GM12878 (cell line): ENCODE measurements around the gene FLVCR2. TPM values are rescaled to one million over a fixed set of nuclear protein-coding genes. Genes with fewer than 3 reads are reported as not detected.

Experiments used
- ATAC-seq: fragments of 200-7000 bp; cut with Tn5 transposase; 3 replicates; pipeline ENCODE4 v1.9.1; 2020; ENCODE audit warnings: mild to moderate bottlenecking, moderate library complexity
- BruUV-seq: library from RNA; stranded (reverse); fragments of 400-500 nt; replicated peaks from 2 replicates; lab custom pipeline; 2021; lab: Mats Ljungman, UMichigan
- CTCF ChIA-PET: fragments of 300-600 bp; sonication (Branson Sonifier 250); formaldehyde crosslinking; extraction: SDS; loops from one replicate; lab custom pipeline; 2021; ENCODE audit warnings: inconsistent platforms; lab: Yijun Ruan, JAX
- POLR2A ChIA-PET: fragments of 350-600 bp; formaldehyde crosslinking; extraction: SDS; loops from one replicate; lab custom pipeline; 2021; ENCODE audit warnings: inconsistent platforms; lab: Charles Lee
- RAD21 ChIA-PET: fragments of 300-600 bp; sonication (Branson Sonifier 250); formaldehyde crosslinking; loops from one replicate; lab custom pipeline; 2023; ENCODE audit warnings: antibody characterized with exemption; ENCODE audit not compliant: unreplicated experiment; lab: Charles Lee
- SMC1A ChIA-PET: fragments of 300-600 bp; sonication (Branson Sonifier 250); formaldehyde crosslinking; loops from one replicate; lab custom pipeline; 2023; ENCODE audit not compliant: unreplicated experiment, uncharacterized antibody; lab: Charles Lee
- DNase-seq: peaks from one replicate; pipeline ENCODE4 v3.0.0-alpha.2; 2011; ENCODE audit warnings: low read depth, low spot score
- FAIRE-seq: peaks from 3 replicates; lab custom pipeline; 2011; peaks lifted over from hg19 to GRCh38; lab: Jason Lieb, UNC
- H2AFZ ChIP-seq: 2 replicates; pipeline ENCODE4 v1.6.0; 2011; ENCODE audit warnings: low read depth, low read length, control low read depth; ENCODE audit not compliant: control insufficient read depth
- H3K27ac ChIP-seq: 2 replicates; pipeline ENCODE4 v1.5.1; 2011; ENCODE audit warnings: control low read depth; ENCODE audit not compliant: control insufficient read depth, insufficient read depth
- H3K27me3 ChIP-seq, 2 experiments: replicated peaks in 1 of 2; 2 replicates each; pipeline versions ENCODE4 v1.6.0 to v1.6.1; 2011; ENCODE audit warnings: low read length in 1 of 2; ENCODE audit not compliant: control insufficient read depth in 2 of 2, insufficient read depth in 2 of 2
- H3K36me3 ChIP-seq, 2 experiments: 2 replicates each; pipeline ENCODE4 v1.5.1; 2011; ENCODE audit warnings: low read length in 1 of 2; ENCODE audit not compliant: control insufficient read depth in 2 of 2, insufficient read depth in 2 of 2
- H3K4me1 ChIP-seq: 2 replicates; pipeline ENCODE4 v1.6.1; 2011; ENCODE audit warnings: mild to moderate bottlenecking, low read length, moderate library complexity, mixed read lengths; ENCODE audit not compliant: control insufficient read depth, insufficient read depth
- H3K4me2 ChIP-seq: 2 replicates; pipeline ENCODE4 v1.6.0; 2011; ENCODE audit warnings: control low read depth; ENCODE audit not compliant: control insufficient read depth, insufficient read depth
- H3K4me3 ChIP-seq: fragments of 200-600 bp; sonication (generic); 2 replicates; pipeline ENCODE4 v1.5.1; 2016
- H3K79me2 ChIP-seq: 2 replicates; pipeline ENCODE4 v1.6.0; 2011; ENCODE audit warnings: low read length; ENCODE audit not compliant: control insufficient read depth, insufficient read depth
- H3K9ac ChIP-seq: 2 replicates; pipeline ENCODE4 v1.8.0; 2011; ENCODE audit warnings: low read length, control low read depth, mixed read lengths; ENCODE audit not compliant: control insufficient read depth, insufficient read depth
- H3K9me3 ChIP-seq: replicated peaks from 3 replicates; pipeline ENCODE4 v1.5.1; 2011; ENCODE audit warnings: mild to moderate bottlenecking, low read length; ENCODE audit not compliant: control insufficient read depth, insufficient read depth
- H4K20me1 ChIP-seq: 2 replicates; pipeline ENCODE4 v1.6.0; 2011; ENCODE audit not compliant: control insufficient read depth, insufficient read depth
- CBFB ChIP-seq: IDR thresholded peaks from 2 replicates; pipeline ENCODE4 v1.6.1; 2016; ENCODE audit warnings: antibody characterized with exemption, low read depth
- CHD1 ChIP-seq: IDR thresholded peaks from 2 replicates; pipeline ENCODE4 v1.6.1; 2012; ENCODE audit warnings: low read depth, low read length, improper control_type of control experiment
- CHD4 ChIP-seq: fragments of 200-600 bp; sonication (generic); IDR thresholded peaks from 2 replicates; pipeline ENCODE4 v1.6.1; 2016; ENCODE audit warnings: mild to moderate bottlenecking
- HCFC1 ChIP-seq: fragments of 150-350 bp; IDR thresholded peaks from 2 replicates; pipeline ENCODE4 v1.6.1; 2014; ENCODE audit warnings: low read length
- NR2F1 ChIP-seq: fragments of 450-650 bp; conservative IDR thresholded peaks from 2 replicates; pipeline ENCODE4 v1.6.1; 2017; ENCODE audit warnings: mild to moderate bottlenecking
- PAX8 ChIP-seq: fragments of 450-650 bp; IDR thresholded peaks from 2 replicates; pipeline ENCODE4 v1.6.1; 2017; ENCODE audit warnings: mild to moderate bottlenecking, moderate library complexity
- SMARCA5 ChIP-seq: fragments of 450-650 bp; IDR thresholded peaks from 2 replicates; pipeline ENCODE4 v1.6.1; 2017; ENCODE audit warnings: mild to moderate bottlenecking
- STAT3 ChIP-seq: IDR thresholded peaks from 2 replicates; pipeline ENCODE4 v1.6.1; 2011; ENCODE audit warnings: low read depth, low read length, improper control_type of control experiment
- WGBS: methylation state at CpG from one replicate; pipeline ENCODE4 v1.1.6; 2016; ENCODE audit warnings: low lambda C conversion rate; ENCODE audit not compliant: insufficient replicate concordance, insufficient coverage; ENCODE audit errors: missing lambda C conversion rate; 5-methylcytosine and 5-hydroxymethylcytosine counted together
- in situ Hi-C: fragments of 300-500 bp; cut with MboI; formaldehyde crosslinking; loops from 9 replicates; pipeline ENCODE4 v1.14.3; 2018; ENCODE audit warnings: mixed read lengths
- intact Hi-C: fragments of 100-400 bp; cut with micrococcal nuclease; formaldehyde crosslinking; loops from one replicate; pipeline ENCODE4 v1.14.2; 2022; ENCODE audit not compliant: unreplicated experiment
- polyA plus RNA-seq, 11 experiments: library from polyadenylated mRNA; depleted of rRNA in 4 of 11; unstranded in 6 of 11; stranded (reverse) in 5 of 11; fragments of >200 nt; fragmentation: Nextera tagmentation in 4 of 11; fragmentation: Illumina TruSeq in 1 of 11; extraction: Ambion mirVana in 4 of 11; extraction: Trizol in 1 of 11; gene quantifications; 1 replicate in 1 of 11; 2 replicates in 10 of 11; pipeline versions ENCODE4 v1.2.1 to v1.2.3, GENCODE V29; 2011 to 2016; ENCODE audit warnings: inconsistent platforms in 2 of 11, missing spikeins in 2 of 11, low read depth in 1 of 11
- total RNA-seq, 4 experiments: library from RNA; depleted of rRNA in 3 of 4; stranded (reverse); fragments of >200 nt in 3 of 4; fragmentation: Illumina TruSeq in 1 of 4; extraction: Trizol in 1 of 4; gene quantifications; 2 replicates each; pipeline versions ENCODE4 v1.2.1 to v1.2.3, GENCODE V29; 2013 to 2021
- TF ChIP-seq, protein P1 (sequence below): fragments of 450-650 bp; IDR thresholded peaks from 2 replicates; pipeline ENCODE4 v1.6.1; 2017; ENCODE audit warnings: mild to moderate bottlenecking, moderate library complexity
- TF ChIP-seq, protein P2 (sequence below): fragments of 450-650 bp; conservative IDR thresholded peaks from 2 replicates; pipeline ENCODE4 v1.6.1; 2017; ENCODE audit warnings: mild to moderate bottlenecking, moderate library complexity
- TF ChIP-seq, protein P3 (sequence below): IDR thresholded peaks from 2 replicates; pipeline ENCODE4 v1.6.1; 2011; ENCODE audit warnings: low read depth, mild to moderate bottlenecking, low read length, moderate library complexity, borderline replicate concordance; ENCODE audit errors: extremely low read depth
- TF ChIP-seq, protein P4 (sequence below): fragments of 450-650 bp; IDR thresholded peaks from 2 replicates; pipeline ENCODE4 v1.6.1; 2018; ENCODE audit warnings: borderline replicate concordance, mild to moderate bottlenecking; ENCODE audit not compliant: partially characterized antibody

FLVCR2 gene
- total and polyA plus RNA-seq, 10 of the 15 experiments (the other 5 are each of a cell fraction or from before 2014, with no cell fraction given): 0.24 to 3.7 (median 1.6) TPM

DNA sequence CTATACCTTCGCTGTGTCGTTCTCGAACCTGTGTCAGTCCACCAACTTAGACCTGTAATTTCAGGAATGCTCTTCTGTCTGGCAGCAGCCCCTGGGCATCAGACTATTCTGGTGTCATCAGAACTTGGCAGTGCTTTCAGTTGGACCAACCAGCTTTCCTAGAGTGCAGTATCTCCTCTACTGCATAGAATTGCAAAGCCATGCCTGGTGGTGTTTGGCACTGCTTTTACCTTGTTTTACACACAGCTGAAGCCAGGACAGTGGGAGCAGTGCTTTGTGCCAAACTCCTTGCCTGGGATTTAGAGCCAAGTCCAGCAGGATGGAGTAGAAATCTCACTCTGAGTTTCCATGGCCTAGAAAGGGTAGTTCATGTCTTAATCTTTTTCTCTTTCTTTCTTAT lies 1.5 kb downstream of the FLVCR2 start:
- Histone ChIP-seq H2AFZ (no peak overlapping the region), H3K4me2 (peak overlapping the region; percentile 22), H4K20me1 (no peaks in the 10 kb centered on the region), H3K4me1 (peaks cover 7% of the 10 kb centered on the region; the same call in 1 of the 2 replicates), H3K4me3 (peak overlapping the region; percentile 27; the same call in 1 of the 2 replicates), H3K9ac (no peak overlapping the region), H3K27ac (no peak overlapping the region), H3K36me3 (no peaks in the 10 kb centered on the region), H3K9me3 (no peaks in the 10 kb centered on the region), H3K79me2 (no peaks in the 10 kb centered on the region), H3K27me3 (no peaks in the 10 kb centered on the region)
- ChIA-PET SMC1A (interaction anchor here (0.9 to 12.4 kb wide), 2 partner anchors 74 to 81 kb away, joined by 3 to 375 read pairs; partner anchors contain the start of genes ERG28 and TTLL5), POLR2A (interaction anchor here (0.5 to 0.6 kb wide), 2 partner anchors 35 to 248 kb away, joined by 3 to 4 read pairs; no protein-coding TSS in a partner anchor), RAD21 (interaction anchor here (1.5 to 7.3 kb wide), 3 partner anchors 8 to 75 kb away, joined by 3 to 320 read pairs (median 3); partner anchors contain the start of genes ERG28 and TTLL5), CTCF (interaction anchor here (0.8 to 14.9 kb wide), 8 partner anchors 25 to 402 kb away, joined by 3 to 578 read pairs (median 3); partner anchors contain the start of genes BATF, ERG28, TGFB3 and TTLL5)
- in situ Hi-C loops (loop anchor here (5.0 to 10.0 kb wide), 2 partner anchors 72 to 405 kb away; partner anchors contain the start of genes IFT43 and TGFB3), intact Hi-C loops (loop anchor here (10.0 kb wide), 1 partner anchor 405 kb away; the partner anchor contains the start of genes IFT43 and TGFB3)
- ATAC-seq (no peak), FAIRE-seq (no peak), DNase-seq (no peak)
- no TSS peak for BruUV-seq
- 77% methylated on average over 3 of the region's 3 CpGs for WGBS
- no peak for TF ChIP-seq NR2F1
- no peak for TF ChIP-seq CBFB
- TF ChIP-seq HCFC1: no peak
- TF ChIP-seq, protein P1, sequence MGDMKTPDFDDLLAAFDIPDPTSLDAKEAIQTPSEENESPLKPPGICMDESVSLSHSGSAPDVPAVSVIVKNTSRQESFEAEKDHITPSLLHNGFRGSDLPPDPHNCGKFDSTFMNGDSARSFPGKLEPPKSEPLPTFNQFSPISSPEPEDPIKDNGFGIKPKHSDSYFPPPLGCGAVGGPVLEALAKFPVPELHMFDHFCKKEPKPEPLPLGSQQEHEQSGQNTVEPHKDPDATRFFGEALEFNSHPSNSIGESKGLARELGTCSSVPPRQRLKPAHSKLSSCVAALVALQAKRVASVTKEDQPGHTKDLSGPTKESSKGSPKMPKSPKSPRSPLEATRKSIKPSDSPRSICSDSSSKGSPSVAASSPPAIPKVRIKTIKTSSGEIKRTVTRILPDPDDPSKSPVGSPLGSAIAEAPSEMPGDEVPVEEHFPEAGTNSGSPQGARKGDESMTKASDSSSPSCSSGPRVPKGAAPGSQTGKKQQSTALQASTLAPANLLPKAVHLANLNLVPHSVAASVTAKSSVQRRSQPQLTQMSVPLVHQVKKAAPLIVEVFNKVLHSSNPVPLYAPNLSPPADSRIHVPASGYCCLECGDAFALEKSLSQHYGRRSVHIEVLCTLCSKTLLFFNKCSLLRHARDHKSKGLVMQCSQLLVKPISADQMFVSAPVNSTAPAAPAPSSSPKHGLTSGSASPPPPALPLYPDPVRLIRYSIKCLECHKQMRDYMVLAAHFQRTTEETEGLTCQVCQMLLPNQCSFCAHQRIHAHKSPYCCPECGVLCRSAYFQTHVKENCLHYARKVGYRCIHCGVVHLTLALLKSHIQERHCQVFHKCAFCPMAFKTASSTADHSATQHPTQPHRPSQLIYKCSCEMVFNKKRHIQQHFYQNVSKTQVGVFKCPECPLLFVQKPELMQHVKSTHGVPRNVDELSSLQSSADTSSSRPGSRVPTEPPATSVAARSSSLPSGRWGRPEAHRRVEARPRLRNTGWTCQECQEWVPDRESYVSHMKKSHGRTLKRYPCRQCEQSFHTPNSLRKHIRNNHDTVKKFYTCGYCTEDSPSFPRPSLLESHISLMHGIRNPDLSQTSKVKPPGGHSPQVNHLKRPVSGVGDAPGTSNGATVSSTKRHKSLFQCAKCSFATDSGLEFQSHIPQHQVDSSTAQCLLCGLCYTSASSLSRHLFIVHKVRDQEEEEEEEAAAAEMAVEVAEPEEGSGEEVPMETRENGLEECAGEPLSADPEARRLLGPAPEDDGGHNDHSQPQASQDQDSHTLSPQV: no peak
- TF ChIP-seq, protein P2, sequence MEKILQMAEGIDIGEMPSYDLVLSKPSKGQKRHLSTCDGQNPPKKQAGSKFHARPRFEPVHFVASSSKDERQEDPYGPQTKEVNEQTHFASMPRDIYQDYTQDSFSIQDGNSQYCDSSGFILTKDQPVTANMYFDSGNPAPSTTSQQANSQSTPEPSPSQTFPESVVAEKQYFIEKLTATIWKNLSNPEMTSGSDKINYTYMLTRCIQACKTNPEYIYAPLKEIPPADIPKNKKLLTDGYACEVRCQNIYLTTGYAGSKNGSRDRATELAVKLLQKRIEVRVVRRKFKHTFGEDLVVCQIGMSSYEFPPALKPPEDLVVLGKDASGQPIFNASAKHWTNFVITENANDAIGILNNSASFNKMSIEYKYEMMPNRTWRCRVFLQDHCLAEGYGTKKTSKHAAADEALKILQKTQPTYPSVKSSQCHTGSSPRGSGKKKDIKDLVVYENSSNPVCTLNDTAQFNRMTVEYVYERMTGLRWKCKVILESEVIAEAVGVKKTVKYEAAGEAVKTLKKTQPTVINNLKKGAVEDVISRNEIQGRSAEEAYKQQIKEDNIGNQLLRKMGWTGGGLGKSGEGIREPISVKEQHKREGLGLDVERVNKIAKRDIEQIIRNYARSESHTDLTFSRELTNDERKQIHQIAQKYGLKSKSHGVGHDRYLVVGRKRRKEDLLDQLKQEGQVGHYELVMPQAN: no peak
- no peak for TF ChIP-seq PAX8
- TF ChIP-seq, protein P3, sequence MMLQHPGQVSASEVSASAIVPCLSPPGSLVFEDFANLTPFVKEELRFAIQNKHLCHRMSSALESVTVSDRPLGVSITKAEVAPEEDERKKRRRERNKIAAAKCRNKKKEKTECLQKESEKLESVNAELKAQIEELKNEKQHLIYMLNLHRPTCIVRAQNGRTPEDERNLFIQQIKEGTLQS: no peak
- TF ChIP-seq, protein P4, sequence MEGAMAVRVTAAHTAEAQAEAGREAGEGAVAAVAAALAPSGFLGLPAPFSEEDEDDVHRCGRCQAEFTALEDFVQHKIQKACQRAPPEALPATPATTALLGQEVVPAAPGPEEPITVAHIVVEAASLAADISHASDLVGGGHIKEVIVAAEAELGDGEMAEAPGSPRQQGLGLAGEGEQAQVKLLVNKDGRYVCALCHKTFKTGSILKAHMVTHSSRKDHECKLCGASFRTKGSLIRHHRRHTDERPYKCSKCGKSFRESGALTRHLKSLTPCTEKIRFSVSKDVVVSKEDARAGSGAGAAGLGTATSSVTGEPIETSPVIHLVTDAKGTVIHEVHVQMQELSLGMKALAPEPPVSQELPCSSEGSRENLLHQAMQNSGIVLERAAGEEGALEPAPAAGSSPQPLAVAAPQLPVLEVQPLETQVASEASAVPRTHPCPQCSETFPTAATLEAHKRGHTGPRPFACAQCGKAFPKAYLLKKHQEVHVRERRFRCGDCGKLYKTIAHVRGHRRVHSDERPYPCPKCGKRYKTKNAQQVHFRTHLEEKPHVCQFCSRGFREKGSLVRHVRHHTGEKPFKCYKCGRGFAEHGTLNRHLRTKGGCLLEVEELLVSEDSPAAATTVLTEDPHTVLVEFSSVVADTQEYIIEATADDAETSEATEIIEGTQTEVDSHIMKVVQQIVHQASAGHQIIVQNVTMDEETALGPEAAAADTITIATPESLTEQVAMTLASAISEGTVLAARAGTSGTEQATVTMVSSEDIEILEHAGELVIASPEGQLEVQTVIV: no peak
- TF ChIP-seq STAT3: no peak
- no peak for TF ChIP-seq SMARCA5
- no peak for TF ChIP-seq CHD1
- TF ChIP-seq CHD4: no peak
